Brain microvascular endothelial cell (primary cell): Measurements from ENCODE around the gene ITGB5.
A peak's percentile ranks its signal among the peaks of the same experiment; 100 is the strongest.

ENCODE experiments used
- DNase-seq: peaks from one replicate; pipeline ENCODE4 v3.0.0-alpha.2; 2020
- H3K27ac ChIP-seq: fragments of 250-450 bp; sonication (Bioruptor Pico); 2 replicates; pipeline ENCODE4 v1.5.1; 2020; ENCODE audit warnings: mild to moderate bottlenecking, moderate library complexity
- H3K27me3 ChIP-seq: fragments of 250-450 bp; sonication (Bioruptor Pico); replicated peaks from 2 replicates; pipeline ENCODE4 v1.5.1; 2020; ENCODE audit warnings: mild to moderate bottlenecking
- H3K36me3 ChIP-seq: fragments of 250-450 bp; sonication (Bioruptor Pico); replicated peaks from 2 replicates; pipeline ENCODE4 v1.5.1; 2020; ENCODE audit warnings: mild to moderate bottlenecking
- H3K4me3 ChIP-seq: 2 replicates; pipeline ENCODE4 v1.5.1; 2011; ENCODE audit warnings: low read depth, mild to moderate bottlenecking, control low read depth, low read length, moderate library complexity
- CTCF ChIP-seq: IDR thresholded peaks from 2 replicates; pipeline ENCODE4 v1.5.1; 2011; ENCODE audit warnings: low read depth, mild to moderate bottlenecking, moderate library complexity, low read length, control low read depth, inconsistent platforms; ENCODE audit errors: missing control alignments
- in situ Hi-C: cut with HindIII; loops from 2 replicates; pipeline ENCODE4 v1.10.0; 2017; ENCODE audit warnings: low sequenced_read_pairs, low pct_ligation_motif_present

ITGB5 gene

DNA sequence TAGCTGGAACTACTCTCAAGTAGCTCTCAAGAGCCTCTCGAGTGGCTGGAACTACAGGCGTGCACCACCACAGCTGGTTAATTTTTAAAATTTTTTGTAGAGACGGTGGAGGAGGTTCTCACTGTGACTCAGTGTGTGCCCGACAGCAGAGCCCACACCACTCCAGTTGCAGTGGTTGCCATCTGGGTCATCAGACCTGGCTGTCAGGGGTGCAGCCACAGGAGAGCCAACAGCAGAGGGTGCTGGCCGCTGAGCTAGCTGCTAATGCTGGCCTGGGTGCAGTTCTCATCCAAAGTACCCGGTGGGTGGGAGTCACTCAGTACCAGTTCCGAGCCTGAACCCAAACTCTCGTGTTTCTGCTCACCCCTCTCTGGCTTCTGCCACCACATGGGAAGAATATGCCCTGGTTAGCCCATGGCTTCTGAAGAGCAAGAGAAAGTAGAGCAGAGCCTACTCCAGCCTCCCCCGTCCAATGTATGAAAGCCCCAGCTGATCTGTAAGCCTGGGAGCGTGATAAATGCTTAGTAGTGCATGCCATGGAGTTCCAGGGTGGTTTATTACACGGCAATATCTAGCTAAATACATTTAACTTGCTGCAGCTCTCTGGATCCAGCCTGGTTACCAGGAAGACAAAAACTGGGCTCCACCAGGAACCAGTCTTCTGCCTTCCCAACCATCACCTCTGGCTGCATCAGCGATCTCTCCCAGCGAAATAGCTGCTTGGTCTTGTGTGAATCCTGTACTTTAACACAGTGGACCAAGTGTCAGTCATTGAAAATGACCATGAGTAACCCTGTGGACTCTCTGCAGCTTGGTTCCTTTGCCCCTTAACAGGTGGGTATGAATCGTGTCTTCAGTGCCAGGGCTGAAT, 139.8 kb downstream of the ITGB5 start:
- Histone ChIP-seq H3K4me3 (no peak overlapping the region), H3K27me3 (no peaks in the 10 kb centered on the region), H3K27ac (no peak overlapping the region), H3K36me3 (peaks cover 18% of the 10 kb centered on the region)
- DNase-seq, result no peak
- in situ Hi-C loops, result no loop called here
- no peak for TF ChIP-seq CTCF

DNA sequence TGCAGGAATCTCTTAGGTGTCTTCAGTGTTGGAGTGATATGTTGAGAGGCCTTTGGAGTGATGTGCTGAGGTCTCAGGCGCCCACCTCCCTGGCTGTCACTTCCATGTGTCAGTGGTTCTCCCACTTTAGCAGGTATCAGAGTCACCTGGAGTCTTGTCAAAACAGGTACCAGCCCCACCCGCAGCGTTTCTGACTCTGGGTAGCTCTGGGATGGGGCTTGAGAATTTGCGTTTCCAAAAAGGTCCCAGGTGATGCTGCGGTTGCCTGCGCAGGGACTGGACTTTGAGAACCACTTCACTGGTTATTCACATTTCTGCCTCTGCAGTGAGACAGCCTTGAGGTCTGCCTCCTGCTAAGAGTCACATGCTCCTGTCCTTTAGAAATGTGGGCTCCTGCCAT, 141.4 kb downstream of the ITGB5 start:
- peaks cover 18% of the 10 kb centered on the region for H3K36me3 ChIP-seq
- no peak for TF ChIP-seq CTCF
- in situ Hi-C loops, result no loop called here
- DNase-seq, result no peak
- no peak overlapping the region for H3K27ac ChIP-seq
- H3K27me3 ChIP-seq, result no peaks in the 10 kb centered on the region
- H3K4me3 ChIP-seq, result no peak overlapping the region

GRCh38 chr3:124741027-124741426, 146.1 kb downstream of the ITGB5 start:
- in situ Hi-C loops, result no loop called here
- no peak for DNase-seq
- Histone ChIP-seq H3K4me3 (no peak overlapping the region), H3K27me3 (no peaks in the 10 kb centered on the region), H3K36me3 (peaks cover 38% of the 10 kb centered on the region), H3K27ac (no peak overlapping the region)
- TF ChIP-seq CTCF, result no peak

DNA sequence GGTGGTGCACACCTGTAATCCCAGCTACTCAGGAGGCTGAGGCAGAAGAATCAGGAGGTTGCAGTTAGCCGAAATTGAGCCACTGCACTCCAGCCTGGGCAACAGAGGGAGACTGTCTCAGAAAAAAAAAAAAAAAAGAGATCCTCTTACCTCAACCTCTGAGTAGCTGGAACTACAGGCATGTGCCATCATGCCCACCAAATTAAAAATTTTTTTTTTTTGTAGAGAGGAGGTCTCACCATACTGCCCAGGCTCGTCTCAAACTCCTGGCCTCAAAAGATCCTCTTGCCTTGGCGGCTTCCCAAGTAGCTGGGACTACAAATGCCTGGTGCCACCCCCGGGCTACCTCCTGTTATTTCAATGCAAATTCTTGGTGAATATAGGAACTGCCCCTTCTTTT, 155.4 kb downstream of the ITGB5 start:
- H3K27ac ChIP-seq, result no peak overlapping the region
- DNase-seq, result no peak
- H3K36me3 ChIP-seq, result no peaks in the 10 kb centered on the region
- in situ Hi-C loops, result no loop called here
- TF ChIP-seq CTCF, result no peak
- no peaks in the 10 kb centered on the region for H3K27me3 ChIP-seq
- H3K4me3 ChIP-seq, result no peak overlapping the region

GRCh38 chr3:124730941-124731297, 156.2 kb downstream of the ITGB5 start:
- TF ChIP-seq CTCF, result no peak
- no peaks in the 10 kb centered on the region for H3K36me3 ChIP-seq
- in situ Hi-C loops, result no loop called here
- H3K27ac ChIP-seq, result peak overlapping the region; percentile 85
- peak overlapping the region; percentile 100 for H3K4me3 ChIP-seq
- no peak for DNase-seq
- no peaks in the 10 kb centered on the region for H3K27me3 ChIP-seq
